WTC11 (cell line): ENCODE data around the gene NUP210L. TPM values are rescaled to one million over a fixed set of nuclear protein-coding genes. Genes with fewer than 3 reads are reported as not detected.

Experiments used
- ATAC-seq: fragments of 200-7000 bp; cut with Tn5 transposase; 2 replicates; pipeline ENCODE4 v1.10.0; 2021; ENCODE audit warnings: mild to moderate bottlenecking, moderate library complexity
- CTCF ChIA-PET: fragments of 300-600 bp; sonication (Branson Sonifier 250); formaldehyde crosslinking; loops from one replicate; lab custom pipeline; 2021; ENCODE audit warnings: antibody characterized with exemption; lab: Charles Lee
- POLR2A ChIA-PET: fragments of 350-600 bp; sonication (Branson Sonifier 250); formaldehyde crosslinking; loops from one replicate; lab custom pipeline; 2021; ENCODE audit warnings: antibody characterized with exemption; lab: Charles Lee
- DNase-seq: peaks from one replicate; pipeline ENCODE4 v3.0.0; 2021; ENCODE audit warnings: low spot score
- H3K27ac Mint-ChIP-seq: 2 replicates; pipeline ENCODE4 v1.8.0; 2021; ENCODE audit warnings: mixed read lengths
- H3K27me3 Mint-ChIP-seq: 2 replicates; pipeline ENCODE4 v1.8.0; 2021; ENCODE audit warnings: low read depth, mild to moderate bottlenecking, moderate library complexity, mixed read lengths
- H3K36me3 Mint-ChIP-seq: 2 replicates; pipeline ENCODE4 v1.8.0; 2021; ENCODE audit warnings: mixed read lengths
- H3K4me1 Mint-ChIP-seq: 2 replicates; pipeline ENCODE4 v1.8.0; 2022; ENCODE audit warnings: mixed read lengths
- H3K4me3 Mint-ChIP-seq: 2 replicates; pipeline ENCODE4 v1.8.0; 2021; ENCODE audit warnings: mild to moderate bottlenecking, moderate library complexity, mixed read lengths
- H3K9me3 Mint-ChIP-seq: 2 replicates; pipeline ENCODE4 v1.8.0; 2021; ENCODE audit warnings: mixed read lengths
- AFF4 ChIP-seq: sonication (generic); formaldehyde crosslinking; IDR thresholded peaks from 2 replicates; pipeline ENCODE4 v1.8.1; 2023; ENCODE audit warnings: mild to moderate bottlenecking, missing genetic modification reagents, borderline replicate concordance
- ARID4B ChIP-seq: sonication (generic); formaldehyde crosslinking; IDR thresholded peaks from 2 replicates; pipeline ENCODE4 v1.8.0; 2023; ENCODE audit warnings: missing genetic modification reagents, mild to moderate bottlenecking, borderline replicate concordance
- ATF6 ChIP-seq: sonication (generic); formaldehyde crosslinking; IDR thresholded peaks from 2 replicates; pipeline ENCODE4 v1.8.1; 2023; ENCODE audit warnings: mild to moderate bottlenecking, missing genetic modification reagents
- ESRRA ChIP-seq: sonication (generic); formaldehyde crosslinking; IDR thresholded peaks from 2 replicates; pipeline ENCODE4 v1.8.1; 2022; ENCODE audit warnings: mild to moderate bottlenecking, missing genetic modification reagents, borderline replicate concordance
- FOXJ3 ChIP-seq: sonication (generic); formaldehyde crosslinking; IDR thresholded peaks from 2 replicates; pipeline ENCODE4 v1.9.0; 2021; ENCODE audit warnings: missing genetic modification reagents, mild to moderate bottlenecking, borderline replicate concordance
- GABPB1 ChIP-seq: sonication (generic); formaldehyde crosslinking; IDR thresholded peaks from 2 replicates; pipeline ENCODE4 v1.8.1; 2023; ENCODE audit warnings: mild to moderate bottlenecking, missing genetic modification reagents
- NFE2L1 ChIP-seq: sonication (generic); formaldehyde crosslinking; IDR thresholded peaks from 2 replicates; pipeline ENCODE4 v1.8.1; 2023; ENCODE audit warnings: missing genetic modification reagents
- NR1H2 ChIP-seq: sonication (generic); formaldehyde crosslinking; IDR thresholded peaks from 2 replicates; pipeline ENCODE4 v1.9.0; 2021; ENCODE audit warnings: mild to moderate bottlenecking, moderate library complexity, missing genetic modification reagents
- NR2C2 ChIP-seq: sonication (generic); formaldehyde crosslinking; IDR thresholded peaks from 2 replicates; pipeline ENCODE4 v1.8.0; 2022; ENCODE audit warnings: mild to moderate bottlenecking, missing genetic modification reagents
- ZNF138 ChIP-seq: sonication (generic); formaldehyde crosslinking; conservative IDR thresholded peaks from 2 replicates; pipeline ENCODE4 v1.8.1; 2022; ENCODE audit warnings: mild to moderate bottlenecking, moderate library complexity, missing genetic modification reagents
- ZNF532 ChIP-seq: fragments of 250-450 bp; sonication (Bioruptor Pico); IDR thresholded peaks from 2 replicates; pipeline ENCODE4 v1.9.0; 2021; ENCODE audit warnings: mild to moderate bottlenecking, borderline replicate concordance
- total RNA-seq: library from RNA; stranded (reverse); gene quantifications from 3 replicates; pipeline ENCODE4 v1.2.3, GENCODE V29; 2021

NUP210L gene
- total RNA-seq, 1 experiment from 2014 or later: 0.02 TPM

GRCh38 chr1:154154053-154154452, 820 bp downstream of the NUP210L start:
- POLR2A ChIA-PET: interaction anchor here (0.6 to 1.5 kb wide), 2 partner anchors 17 to 79 kb away, joined by 3 to 5 read pairs; no protein-coding TSS in a partner anchor
- Mint-ChIP-seq H3K36me3 (peaks cover 24% of the 10 kb centered on the region), H3K27ac (peak overlapping the region; percentile 91), H3K4me1 (peaks cover 19% of the 10 kb centered on the region), H3K27me3 (no peaks in the 10 kb centered on the region), H3K4me3 (no peak overlapping the region), H3K9me3 (no peaks in the 10 kb centered on the region)
- CTCF ChIA-PET: interaction anchor here (1.0 kb wide), 1 partner anchor 181 kb away, joined by 3 read pairs; no protein-coding TSS in a partner anchor
- TF ChIP-seq ARID4B (CRISPR knock-in tag) (no peak), ESRRA (CRISPR knock-in tag) (no peak), ZNF138 (CRISPR knock-in tag) (no peak), NR2C2 (no peak), NR1H2 (CRISPR knock-in tag) (no peak), ATF6 (CRISPR knock-in tag) (no peak), ZNF532 (CRISPR knock-in tag) (no peak), FOXJ3 (CRISPR knock-in tag) (no peak), GABPB1 (CRISPR knock-in tag) (no peak), AFF4 (no peak), NFE2L1 (CRISPR knock-in tag) (no peak)
- DNase-seq (no peak), ATAC-seq (no peak)
